OCI-LY1 (cell line): ENCODE results near the gene ARHGAP24.

Experiments
- CTCF ChIP-seq: fragments of 200-600 bp; sonication (generic), shearing (Covaris generic); IDR thresholded peaks from 2 replicates; pipeline ENCODE4 v1.5.1; 2017; ENCODE audit warnings: mild to moderate bottlenecking, antibody characterized with exemption, low read length, moderate library complexity, mixed read lengths
- EZH2 ChIP-seq: fragments of 200-600 bp; sonication (generic), shearing (Covaris generic); IDR thresholded peaks from 2 replicates; pipeline ENCODE4 v1.8.0; 2017; ENCODE audit warnings: borderline replicate concordance, mixed run types, mild to moderate bottlenecking, antibody characterized with exemption, low read length, moderate library complexity, mixed read lengths

DNA sequence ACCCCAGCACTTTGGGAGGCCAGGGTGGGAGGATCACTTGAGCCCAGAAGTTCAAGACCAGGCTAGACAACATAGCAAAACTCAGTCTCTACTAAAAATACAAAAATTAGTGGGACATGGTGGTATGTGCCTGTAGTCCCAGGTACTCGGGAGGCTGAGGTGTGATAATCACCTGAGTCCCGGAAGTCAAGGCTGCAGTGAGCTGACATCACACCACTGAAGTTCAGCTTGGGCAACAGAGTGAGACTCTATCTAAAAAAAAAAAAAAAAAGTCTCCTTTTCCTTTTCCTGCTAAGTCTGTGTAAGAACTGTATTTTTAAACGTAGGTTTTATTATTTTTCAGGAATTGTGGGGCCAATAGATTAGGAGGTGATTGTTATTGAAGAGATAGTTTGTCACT, 356.7 kb downstream of the ARHGAP24 start:
- TF ChIP-seq CTCF, result no peak
- TF ChIP-seq EZH2, result no peak
